Urothelium cell line (cell line): ENCODE data around the gene RAB1B.
"Not testable (repeated sequence)": the region's sequence is repeated elsewhere in the genome, so short reads cannot be mapped to it uniquely, and the experiment has no call there.

Source experiments
- DNase-seq: peaks from one replicate; pipeline ENCODE4 v3.0.0; 2011; ENCODE audit warnings: low spot score, mixed read lengths
- FAIRE-seq: peaks from 2 replicates; lab custom pipeline; 2011; peaks lifted over from hg19 to GRCh38; lab: Jason Lieb, UNC

The RAB1B gene

GRCh38 chr11:66317723-66318599 lies 49.5 kb downstream of the RAB1B start:
- FAIRE-seq: no peak
- DNase-seq: no peak

GRCh38 chr11:66318600-66318970 lies 50.1 kb downstream of the RAB1B start:
- FAIRE-seq: no peak
- no peak for DNase-seq

GRCh38 chr11:66320289-66320688 lies 51.9 kb downstream of the RAB1B start:
- not testable (repeated sequence) for DNase-seq, FAIRE-seq

- not testable (repeated sequence) for DNase-seq
These were observed 52.3 kb downstream of the RAB1B start for GRCh38 chr11:66320748-66321147.

GRCh38 chr11:66321606-66322005 lies 53.2 kb downstream of the RAB1B start:
- FAIRE-seq (no peak), DNase-seq (no peak)

More at GRCh38 chr11:66320748-66321147, 52.3 kb downstream of the RAB1B start:
- not testable (repeated sequence) for FAIRE-seq

- no peak for DNase-seq
These were observed 54.4 kb downstream of the RAB1B start for GRCh38 chr11:66322732-66323427.

GRCh38 chr11:66323684-66324083 lies 55.2 kb downstream of the RAB1B start:
- FAIRE-seq: peak; percentile 81
- DNase-seq: no peak

More at GRCh38 chr11:66322732-66323427, 54.4 kb downstream of the RAB1B start:
- no peak for FAIRE-seq

- DNase-seq (peak; percentile 37), FAIRE-seq (peak; percentile 81)
These were observed 56.2 kb downstream of the RAB1B start for GRCh38 chr11:66324664-66325063.

- FAIRE-seq: no peak
These were observed 56.8 kb downstream of the RAB1B start for GRCh38 chr11:66325263-66325671.

GRCh38 chr11:66326261-66327111 lies 58.0 kb downstream of the RAB1B start:
- FAIRE-seq: peak; percentile 40
- DNase-seq: peak; percentile 74

More at GRCh38 chr11:66325263-66325671, 56.8 kb downstream of the RAB1B start:
- DNase-seq: no peak
